Neural cell (in vitro differentiated cells): Measurements from ENCODE around the gene WDR38. TPM values are rescaled to one million over a fixed set of nuclear protein-coding genes. Genes with fewer than 3 reads are reported as not detected.

ENCODE experiments used
- H2AFZ ChIP-seq: fragments of 200-600, 300-800 bp; sonication (generic), shearing (Covaris generic); 2 replicates; pipeline ENCODE4 v1.6.0; 2014; ENCODE audit warnings: low read depth, mild to moderate bottlenecking, antibody characterized with exemption, low read length, moderate library complexity
- H3F3A ChIP-seq: fragments of 200-600 bp; shearing (Covaris generic); 2 replicates; pipeline ENCODE4 v1.6.1; 2016; ENCODE audit warnings: mild to moderate bottlenecking, moderate library complexity, mixed read lengths, antibody characterized with exemption, low read length; ENCODE audit not compliant: insufficient read depth, poor library complexity, severe bottlenecking
- H3K27ac ChIP-seq: fragments of 200-600, 300-800 bp; sonication (generic), shearing (Covaris generic); 2 replicates; pipeline ENCODE4 v1.5.1; 2014; ENCODE audit warnings: mild to moderate bottlenecking, low read length, moderate library complexity
- H3K27me3 ChIP-seq: fragments of 300-800, 200-600 bp; sonication (generic), shearing (Covaris generic); 2 replicates; pipeline ENCODE4 v1.6.0; 2014; ENCODE audit warnings: mild to moderate bottlenecking, low read depth, low read length, moderate library complexity; ENCODE audit not compliant: insufficient read depth
- H3K36me3 ChIP-seq: fragments of 300-800, 200-600 bp; sonication (generic), shearing (Covaris generic); 2 replicates; pipeline ENCODE4 v1.5.1; 2014; ENCODE audit warnings: mild to moderate bottlenecking, antibody characterized with exemption, low read length, moderate library complexity; ENCODE audit not compliant: insufficient read depth
- H3K4me2 ChIP-seq: fragments of 300-800, 200-600 bp; sonication (generic), shearing (Covaris generic); 2 replicates; pipeline ENCODE4 v1.6.0; 2014; ENCODE audit warnings: mild to moderate bottlenecking, low read length
- H3K4me3 ChIP-seq: fragments of 300-800, 200-600 bp; sonication (generic), shearing (Covaris generic); 2 replicates; pipeline ENCODE4 v1.5.1; 2014; ENCODE audit warnings: mild to moderate bottlenecking, low read length, moderate library complexity
- H3K79me2 ChIP-seq: fragments of 200-600 bp; shearing (Covaris generic); replicated peaks from 2 replicates; pipeline ENCODE4 v1.6.0; 2014; ENCODE audit warnings: mild to moderate bottlenecking, low read length, moderate library complexity; ENCODE audit not compliant: insufficient read depth
- H3K9ac ChIP-seq: fragments of 300-800, 200-600 bp; sonication (generic), shearing (Covaris generic); 2 replicates; pipeline ENCODE4 v1.6.1; 2016; ENCODE audit warnings: mild to moderate bottlenecking, low read length, mixed read lengths
- H3K9me2 ChIP-seq: fragments of 200-600 bp; shearing (Covaris generic); 2 replicates; pipeline ENCODE4 v1.6.1; 2016; ENCODE audit warnings: mild to moderate bottlenecking, low read length, mixed read lengths; ENCODE audit not compliant: insufficient read depth
- H3K9me3 ChIP-seq: fragments of 200-600, 300-800 bp; sonication (generic), shearing (Covaris generic); 2 replicates; pipeline ENCODE4 v1.6.1; 2016; ENCODE audit warnings: mild to moderate bottlenecking, mixed run types, low read length, moderate library complexity, mixed read lengths
- H4K20me1 ChIP-seq: fragments of 200-600 bp; shearing (Covaris generic); 2 replicates; pipeline ENCODE4 v1.6.1; 2016; ENCODE audit warnings: mild to moderate bottlenecking, mixed run types; ENCODE audit not compliant: insufficient read depth
- CTCF ChIP-seq: fragments of 450-650 bp; IDR thresholded peaks from 2 replicates; pipeline ENCODE4 v1.5.1; 2014; ENCODE audit warnings: antibody characterized with exemption, mild to moderate bottlenecking, moderate library complexity; ENCODE audit not compliant: poor library complexity, severe bottlenecking
- EP300 ChIP-seq: fragments of 450-650 bp; conservative IDR thresholded peaks from 2 replicates; pipeline ENCODE4 v1.6.1; 2014; ENCODE audit warnings: antibody characterized with exemption, mild to moderate bottlenecking, moderate library complexity; ENCODE audit not compliant: poor library complexity, severe bottlenecking
- EZH2 ChIP-seq: fragments of 200-600, 300-800 bp; shearing (Covaris generic), sonication (generic); IDR thresholded peaks from 2 replicates; pipeline ENCODE4 v1.6.1; 2014; ENCODE audit warnings: antibody characterized with exemption, low read length, borderline replicate concordance, mild to moderate bottlenecking; ENCODE audit not compliant: insufficient read depth, poor library complexity, severe bottlenecking
- MXI1 ChIP-seq: fragments of 450-650 bp; conservative IDR thresholded peaks from 2 replicates; pipeline ENCODE4 v1.6.1; 2014; ENCODE audit warnings: antibody characterized with exemption, mild to moderate bottlenecking; ENCODE audit not compliant: poor library complexity, severe bottlenecking
- POLR2AphosphoS5 ChIP-seq: IDR thresholded peaks from 2 replicates; pipeline ENCODE4 v1.6.1; 2012
- RAD21 ChIP-seq: fragments of 450-650 bp; conservative IDR thresholded peaks from 2 replicates; pipeline ENCODE4 v1.6.1; 2014; ENCODE audit warnings: antibody characterized with exemption, mild to moderate bottlenecking, moderate library complexity
- REST ChIP-seq: IDR thresholded peaks from 2 replicates; pipeline ENCODE4 v1.6.1; 2012; ENCODE audit warnings: borderline replicate concordance
- SMC3 ChIP-seq: fragments of 450-650 bp; conservative IDR thresholded peaks from 2 replicates; pipeline ENCODE4 v1.6.1; 2014; ENCODE audit warnings: antibody characterized with exemption, mild to moderate bottlenecking, moderate library complexity; ENCODE audit not compliant: poor library complexity
- TAF1 ChIP-seq: IDR thresholded peaks from 2 replicates; pipeline ENCODE4 v1.6.1; 2012; ENCODE audit warnings: low read depth
- polyA plus RNA-seq: library from polyadenylated mRNA; depleted of rRNA; stranded (reverse); fragments of >200 nt; gene quantifications from 2 replicates; pipeline ENCODE4 v1.2.3, GENCODE V29; 2014

WDR38 gene
- polyA plus RNA-seq, 1 donor from 2014 or later, result not detected

GRCh38 chr9:124881138-124881743 lies 28.0 kb downstream of the WDR38 start:
- Histone ChIP-seq H3K9me3 (no peaks in the 10 kb centered on the region), H3K79me2 (no peaks in the 10 kb centered on the region), H3K9me2 (no peaks in the 10 kb centered on the region), H3F3A (no peaks in the 10 kb centered on the region), H4K20me1 (no peaks in the 10 kb centered on the region), H3K4me3 (no peak overlapping the region), H3K36me3 (peaks cover 4% of the 10 kb centered on the region), H3K27ac (no peak overlapping the region), H3K27me3 (no peaks in the 10 kb centered on the region), H2AFZ (no peak overlapping the region), H3K9ac (no peak overlapping the region), H3K4me2 (no peak overlapping the region)
- TF ChIP-seq CTCF, result no peak
- TF ChIP-seq TAF1, result no peak
- TF ChIP-seq POLR2AphosphoS5, result no peak
- no peak for TF ChIP-seq SMC3
- TF ChIP-seq RAD21, result no peak

- Histone ChIP-seq H3K79me2 (no peaks in the 10 kb centered on the region), H3F3A (no peaks in the 10 kb centered on the region), H3K27ac (no peak overlapping the region), H3K9me3 (no peaks in the 10 kb centered on the region), H3K9ac (no peak overlapping the region), H2AFZ (no peak overlapping the region), H4K20me1 (no peaks in the 10 kb centered on the region), H3K4me2 (no peak overlapping the region), H3K4me3 (no peak overlapping the region), H3K36me3 (peaks cover 9% of the 10 kb centered on the region), H3K27me3 (no peaks in the 10 kb centered on the region), H3K9me2 (no peaks in the 10 kb centered on the region)
- TF ChIP-seq POLR2AphosphoS5 (no peak), EP300 (no peak), EZH2 (no peak), REST (no peak)
These were observed 29.0 kb downstream of the WDR38 start for GRCh38 chr9:124882231-124882630.

GRCh38 chr9:124884376-124884775 lies 31.1 kb downstream of the WDR38 start:
- Histone ChIP-seq H3K27me3 (no peaks in the 10 kb centered on the region), H3K9ac (no peak overlapping the region), H3K4me2 (no peak overlapping the region), H2AFZ (no peak overlapping the region), H3F3A (no peaks in the 10 kb centered on the region), H3K4me3 (no peak overlapping the region), H3K27ac (no peak overlapping the region), H3K79me2 (no peaks in the 10 kb centered on the region), H4K20me1 (no peaks in the 10 kb centered on the region), H3K9me2 (no peaks in the 10 kb centered on the region), H3K9me3 (no peaks in the 10 kb centered on the region), H3K36me3 (peaks cover 9% of the 10 kb centered on the region)
- TF ChIP-seq MXI1 (no peak), SMC3 (no peak), EP300 (no peak), POLR2AphosphoS5 (no peak), TAF1 (no peak), EZH2 (no peak), REST (no peak), RAD21 (no peak), CTCF (no peak)
